Measurements from ENCODE around the gene ALPG. TPM values are rescaled to one million over a fixed set of nuclear protein-coding genes. Genes with fewer than 3 reads are reported as not detected.

ALPG gene
- total RNA-seq, 3 donors from 2014 or later (not counting 1 experiment from before 2014, with no cell fraction given): not detected

DNA sequence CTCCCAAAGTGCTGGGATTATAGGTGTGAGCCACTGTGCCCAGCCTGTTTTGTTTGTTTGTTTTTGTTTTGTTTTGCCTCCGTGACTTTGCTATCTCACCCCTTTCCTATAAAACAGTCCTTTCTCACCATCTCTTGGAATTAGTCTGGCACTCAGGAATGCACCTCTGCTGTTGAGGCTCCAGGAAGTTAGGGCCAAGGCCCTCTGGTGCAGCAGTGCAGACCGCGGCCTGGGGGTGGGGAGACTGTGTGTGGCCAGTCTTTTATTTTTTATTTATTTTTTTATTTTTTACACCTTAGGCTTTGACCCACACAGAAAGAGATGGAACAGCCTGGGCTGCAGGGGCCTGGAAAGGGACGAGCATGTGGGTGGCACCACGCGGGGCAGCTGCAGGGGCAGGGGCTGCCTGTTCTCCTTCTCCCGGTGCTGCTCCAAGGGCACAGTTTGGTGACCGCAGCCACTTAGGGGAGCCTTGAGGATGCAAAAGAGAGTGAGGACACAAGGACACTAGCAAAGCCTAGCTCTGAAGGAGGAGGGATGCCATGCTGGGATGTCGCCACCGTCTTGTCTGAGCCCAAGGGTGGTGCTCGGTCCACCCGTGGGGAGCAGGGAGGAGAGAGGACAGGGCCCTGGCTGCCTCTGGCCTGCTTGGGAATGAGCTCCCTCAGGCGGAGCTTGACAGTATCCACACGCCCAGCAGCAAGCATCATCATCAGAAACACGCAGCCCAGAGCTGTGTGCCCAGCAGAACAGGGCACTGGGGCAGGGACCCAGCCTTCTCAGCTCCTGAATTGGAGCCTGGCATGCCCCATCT, 29.9 kb downstream of the ALPG start:
- H3K36me3 Mint-ChIP-seq: no peaks in the 10 kb centered on the region
- TF ChIP-seq, protein P1, sequence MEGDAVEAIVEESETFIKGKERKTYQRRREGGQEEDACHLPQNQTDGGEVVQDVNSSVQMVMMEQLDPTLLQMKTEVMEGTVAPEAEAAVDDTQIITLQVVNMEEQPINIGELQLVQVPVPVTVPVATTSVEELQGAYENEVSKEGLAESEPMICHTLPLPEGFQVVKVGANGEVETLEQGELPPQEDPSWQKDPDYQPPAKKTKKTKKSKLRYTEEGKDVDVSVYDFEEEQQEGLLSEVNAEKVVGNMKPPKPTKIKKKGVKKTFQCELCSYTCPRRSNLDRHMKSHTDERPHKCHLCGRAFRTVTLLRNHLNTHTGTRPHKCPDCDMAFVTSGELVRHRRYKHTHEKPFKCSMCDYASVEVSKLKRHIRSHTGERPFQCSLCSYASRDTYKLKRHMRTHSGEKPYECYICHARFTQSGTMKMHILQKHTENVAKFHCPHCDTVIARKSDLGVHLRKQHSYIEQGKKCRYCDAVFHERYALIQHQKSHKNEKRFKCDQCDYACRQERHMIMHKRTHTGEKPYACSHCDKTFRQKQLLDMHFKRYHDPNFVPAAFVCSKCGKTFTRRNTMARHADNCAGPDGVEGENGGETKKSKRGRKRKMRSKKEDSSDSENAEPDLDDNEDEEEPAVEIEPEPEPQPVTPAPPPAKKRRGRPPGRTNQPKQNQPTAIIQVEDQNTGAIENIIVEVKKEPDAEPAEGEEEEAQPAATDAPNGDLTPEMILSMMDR (IDR thresholded peaks at IDR 0.05): no peak
- ATAC-seq (no peak), DNase-seq (no peak)
- H3K4me1 Mint-ChIP-seq: peaks cover 0 to 11% of the 10 kb centered on the region in 2 donors
- Histone ChIP-seq H3K27me3 (ENCODE audit: control insufficient read depth, insufficient read depth, low read length) (no peaks in the 10 kb centered on the region), H3K27ac (ENCODE audit: low read length) (no peak overlapping the region), H3K36me3 (ENCODE audit: control insufficient read depth, insufficient read depth, low read length) (no peaks in the 10 kb centered on the region), H3K4me1 (ENCODE audit: control insufficient read depth, insufficient read depth, low read length) (peaks cover 11% of the 10 kb centered on the region), H3K9me3 (ENCODE audit: control insufficient read depth, insufficient read depth, low read length) (no peaks in the 10 kb centered on the region), H3K4me3 (ENCODE audit: low read length) (no peak overlapping the region)
- intact Hi-C loops (cut with micrococcal nuclease): no loop called here
- WGBS (ENCODE audit: insufficient coverage): 88% methylated on average over 12 of the region's 15 CpGs
- H3K27me3 Mint-ChIP-seq (ENCODE audit: low read depth in 2 of 2): no peaks in the 10 kb centered on the region
- H3K4me3 Mint-ChIP-seq: no peak overlapping the region
- H3K27ac Mint-ChIP-seq: no peak overlapping the region
- no peaks in the 10 kb centered on the region for H3K9me3 Mint-ChIP-seq

DNA sequence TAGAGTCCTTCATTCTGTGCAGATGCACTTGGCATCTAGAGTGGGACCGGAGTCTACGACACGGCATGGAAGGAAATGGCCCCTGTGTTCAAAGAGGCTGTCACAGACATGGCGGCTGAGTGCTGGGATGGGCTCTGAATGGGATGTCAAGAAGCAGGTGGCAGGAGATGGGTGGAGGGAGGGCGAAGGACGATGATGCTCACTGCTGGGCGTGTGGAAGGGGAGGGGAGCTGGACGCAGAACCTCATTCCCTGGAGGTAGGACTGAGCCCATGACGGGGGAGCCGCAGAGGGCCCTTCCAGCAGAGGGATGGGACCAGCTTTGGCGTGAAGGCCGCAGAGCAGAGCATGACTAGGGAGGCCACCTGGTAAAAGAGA, 30.5 kb downstream of the ALPG start:
- peaks cover 0 to 11% of the 10 kb centered on the region in 2 donors for H3K4me1 Mint-ChIP-seq
- no peak overlapping the region for H3K27ac Mint-ChIP-seq
- no peaks in the 10 kb centered on the region for H3K9me3 Mint-ChIP-seq
- TF ChIP-seq, protein P1 (IDR thresholded peaks at IDR 0.05): no peak
- no peaks in the 10 kb centered on the region for H3K36me3 Mint-ChIP-seq
- Histone ChIP-seq H3K4me3 (ENCODE audit: low read length) (no peak overlapping the region), H3K36me3 (ENCODE audit: control insufficient read depth, insufficient read depth, low read length) (no peaks in the 10 kb centered on the region), H3K9me3 (ENCODE audit: control insufficient read depth, insufficient read depth, low read length) (no peaks in the 10 kb centered on the region), H3K4me1 (ENCODE audit: control insufficient read depth, insufficient read depth, low read length) (peaks cover 11% of the 10 kb centered on the region), H3K27ac (ENCODE audit: low read length) (no peak overlapping the region), H3K27me3 (ENCODE audit: control insufficient read depth, insufficient read depth, low read length) (no peaks in the 10 kb centered on the region)
- no peaks in the 10 kb centered on the region for H3K27me3 Mint-ChIP-seq (ENCODE audit: low read depth in 2 of 2)
- 92% methylated on average over 12 of the region's 12 CpGs for WGBS (ENCODE audit: insufficient coverage)
- H3K4me3 Mint-ChIP-seq: no peak overlapping the region
- DNase-seq: no peak
- no peak for ATAC-seq
- intact Hi-C loops (cut with micrococcal nuclease): no loop called here

DNA sequence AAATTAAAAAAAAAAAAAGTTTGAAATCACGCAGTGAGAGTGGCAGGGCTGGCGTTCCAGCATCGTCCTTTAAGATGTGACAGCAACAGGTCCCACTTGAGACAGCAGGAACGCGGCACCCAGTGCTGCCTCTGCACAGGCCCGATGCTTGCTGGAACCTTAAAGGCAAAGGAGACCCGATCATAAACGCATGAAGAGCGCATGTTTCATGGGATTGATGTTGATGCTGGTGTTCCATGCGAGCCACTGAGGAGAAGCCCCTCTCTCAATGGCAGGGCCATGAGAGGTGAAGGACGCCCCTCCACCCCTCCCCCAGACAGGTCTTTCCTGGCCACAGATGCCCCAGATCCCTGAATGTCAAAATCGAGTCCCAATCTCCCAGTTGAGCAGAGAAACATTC, 31.4 kb downstream of the ALPG start:
- H3K27ac Mint-ChIP-seq: no peak overlapping the region
- no peak overlapping the region for H3K4me3 Mint-ChIP-seq
- Histone ChIP-seq H3K9me3 (ENCODE audit: control insufficient read depth, insufficient read depth, low read length) (no peaks in the 10 kb centered on the region), H3K4me3 (ENCODE audit: low read length) (no peak overlapping the region), H3K36me3 (ENCODE audit: control insufficient read depth, insufficient read depth, low read length) (no peaks in the 10 kb centered on the region), H3K27me3 (ENCODE audit: control insufficient read depth, insufficient read depth, low read length) (no peaks in the 10 kb centered on the region), H3K4me1 (ENCODE audit: control insufficient read depth, insufficient read depth, low read length) (peaks cover 11% of the 10 kb centered on the region), H3K27ac (ENCODE audit: low read length) (no peak overlapping the region)
- DNase-seq: no peak
- ATAC-seq: no peak
- H3K9me3 Mint-ChIP-seq: no peaks in the 10 kb centered on the region
- no peaks in the 10 kb centered on the region for H3K27me3 Mint-ChIP-seq (ENCODE audit: low read depth in 2 of 2)
- TF ChIP-seq, protein P1 (IDR thresholded peaks at IDR 0.05): no peak
- intact Hi-C loops (cut with micrococcal nuclease): no loop called here
- H3K4me1 Mint-ChIP-seq: peaks cover 0 to 11% of the 10 kb centered on the region in 2 donors
- 92% methylated on average over 12 of the region's 12 CpGs for WGBS (ENCODE audit: insufficient coverage)
- no peaks in the 10 kb centered on the region for H3K36me3 Mint-ChIP-seq
